Liver (tissue), 9 donors: ENCODE results near the gene NKAIN2. TPM values are rescaled to one million over a fixed set of nuclear protein-coding genes. Genes with fewer than 3 reads are reported as not detected.

Experiments used
- DNase-seq: peaks from one replicate; pipeline ENCODE4 v3.0.0-alpha.2; 2017; ENCODE audit warnings: low spot score
- H3K27ac ChIP-seq, 2 donors: one replicate each; pipeline ENCODE4 v1.7.0; 2013; ENCODE audit warnings: inconsistent platforms in 2 of 2, low read length in 2 of 2, control low read depth in 1 of 2, low read depth in 1 of 2, mild to moderate bottlenecking in 1 of 2
- H3K27me3 ChIP-seq, 4 donors: one replicate each; pipeline versions ENCODE4 v1.6.1 to v1.7.0; 2013; ENCODE audit warnings: low read length in 3 of 4, inconsistent platforms in 1 of 4, mild to moderate bottlenecking in 1 of 4, moderate library complexity in 1 of 4; ENCODE audit not compliant: control insufficient read depth in 4 of 4, insufficient read depth in 4 of 4
- H3K36me3 ChIP-seq, 4 donors: one replicate each; pipeline versions ENCODE4 v1.6.1 to v1.7.0; 2013; ENCODE audit warnings: low read length in 3 of 4, mild to moderate bottlenecking in 3 of 4, low read depth in 1 of 4, moderate library complexity in 1 of 4; ENCODE audit not compliant: control insufficient read depth in 4 of 4, insufficient read depth in 3 of 4
- H3K4me1 ChIP-seq, 4 donors: one replicate each; pipeline versions ENCODE4 v1.6.1 to v1.7.0; 2013; ENCODE audit warnings: low read length in 3 of 4, mild to moderate bottlenecking in 3 of 4, moderate library complexity in 1 of 4; ENCODE audit not compliant: control insufficient read depth in 4 of 4, insufficient read depth in 4 of 4
- H3K4me3 ChIP-seq, 3 donors: one replicate each; pipeline versions ENCODE4 v1.6.1 to v1.7.0; 2013; ENCODE audit warnings: low read length in 3 of 3, control low read depth in 1 of 3, low read depth in 1 of 3, mild to moderate bottlenecking in 1 of 3
- H3K9ac ChIP-seq, 2 donors: one replicate each; pipeline ENCODE4 v1.7.0; 2013; ENCODE audit warnings: low read length in 2 of 2, mild to moderate bottlenecking in 2 of 2, moderate library complexity in 2 of 2, control low read depth in 1 of 2, low read depth in 1 of 2
- H3K9me3 ChIP-seq, 4 donors: one replicate each; pipeline versions ENCODE4 v1.6.1 to v1.7.0; 2013; ENCODE audit warnings: low read length in 3 of 4; ENCODE audit not compliant: control insufficient read depth in 4 of 4
- FOXA1 ChIP-seq: IDR thresholded peaks from 2 replicates; pipeline ENCODE4 v1.6.1; 2016; ENCODE audit warnings: antibody characterized with exemption
- FOXA2 ChIP-seq: IDR thresholded peaks from 2 replicates; pipeline ENCODE4 v1.6.1; 2016; ENCODE audit warnings: antibody characterized with exemption
- HNF4A ChIP-seq, 2 donors: conservative IDR thresholded peaks; 2 replicates each; pipeline ENCODE4 v1.6.1; 2016; ENCODE audit warnings: antibody characterized with exemption in 2 of 2, mild to moderate bottlenecking in 2 of 2
- HNF4G ChIP-seq: IDR thresholded peaks from 2 replicates; pipeline ENCODE4 v1.6.1; 2016; ENCODE audit warnings: antibody characterized with exemption
- JUND ChIP-seq, 2 donors: IDR thresholded peaks; 2 replicates each; pipeline ENCODE4 v1.6.1; 2016; ENCODE audit warnings: antibody characterized with exemption in 2 of 2
- NR2F2 ChIP-seq: IDR thresholded peaks from 2 replicates; pipeline ENCODE4 v1.6.1; 2016; ENCODE audit warnings: antibody characterized with exemption
- RAD21 ChIP-seq, 2 donors: IDR thresholded peaks; 2 replicates each; pipeline ENCODE4 v1.6.1; 2016; ENCODE audit warnings: antibody characterized with exemption in 2 of 2, mild to moderate bottlenecking in 2 of 2
- RXRA ChIP-seq, 2 donors: IDR thresholded peaks; 2 replicates each; pipeline ENCODE4 v1.6.1; 2017 to 2018; ENCODE audit warnings: antibody characterized with exemption in 2 of 2, mild to moderate bottlenecking in 1 of 2
- SP1 ChIP-seq: IDR thresholded peaks from 2 replicates; pipeline ENCODE4 v1.6.1; 2018; ENCODE audit warnings: antibody characterized with exemption, mild to moderate bottlenecking
- TAF1 ChIP-seq: conservative IDR thresholded peaks from 2 replicates; pipeline ENCODE4 v1.6.1; 2016; ENCODE audit warnings: antibody characterized with exemption, mild to moderate bottlenecking
- YY1 ChIP-seq: IDR thresholded peaks from 2 replicates; pipeline ENCODE4 v1.6.1; 2016; ENCODE audit warnings: antibody characterized with exemption, mild to moderate bottlenecking
- WGBS: extraction: QIAGEN DNeasy Blood & Tissue Kit; methylation state at CpG from one replicate; pipeline ENCODE4 v1.1.7; 2013; 5-methylcytosine and 5-hydroxymethylcytosine counted together
- polyA plus RNA-seq, 2 donors: library from polyadenylated mRNA; stranded (reverse) in 1 of 2; unstranded in 1 of 2; fragments of 200-250 nt in 1 of 2; fragments of >200 nt in 1 of 2; fragmentation: Nextera tagmentation in 1 of 2; extraction: Ambion mirVana in 1 of 2; gene quantifications; one replicate each; pipeline versions ENCODE4 v1.2.1 to v1.2.3, GENCODE V29; 2013 to 2015
- total RNA-seq, 2 donors: library from RNA; depleted of rRNA; stranded (reverse); fragments of >200 nt; gene quantifications; one replicate each; pipeline ENCODE4 v1.2.3, GENCODE V29; 2014
- TF ChIP-seq, protein P1 (sequence below): fragments of 150-350 bp; IDR thresholded peaks from 2 replicates; pipeline ENCODE4 v1.5.1; 2017; ENCODE audit warnings: improper control_type of control experiment, low read depth, low read length; ENCODE audit not compliant: missing input control
- TF ChIP-seq, protein P2 (sequence below): IDR thresholded peaks from 2 replicates; pipeline ENCODE4 v1.6.1; 2016; ENCODE audit warnings: antibody characterized with exemption
- TF ChIP-seq, protein P3 (sequence below): IDR thresholded peaks from 2 replicates; pipeline ENCODE4 v1.6.1; 2016; ENCODE audit warnings: antibody characterized with exemption
- TF ChIP-seq, protein P4 (sequence below): IDR thresholded peaks from 2 replicates; pipeline ENCODE4 v1.6.1; 2016; ENCODE audit warnings: antibody characterized with exemption, mild to moderate bottlenecking
- donor health status: healthy.
- donor health status: healthy.
- donor health status: healthy.
- donor health status: healthy.
- donor health status: healthy.

NKAIN2 gene
- total and polyA plus RNA-seq, 4 donors: 0.05 to 0.14 TPM; not detected in 2

DNA sequence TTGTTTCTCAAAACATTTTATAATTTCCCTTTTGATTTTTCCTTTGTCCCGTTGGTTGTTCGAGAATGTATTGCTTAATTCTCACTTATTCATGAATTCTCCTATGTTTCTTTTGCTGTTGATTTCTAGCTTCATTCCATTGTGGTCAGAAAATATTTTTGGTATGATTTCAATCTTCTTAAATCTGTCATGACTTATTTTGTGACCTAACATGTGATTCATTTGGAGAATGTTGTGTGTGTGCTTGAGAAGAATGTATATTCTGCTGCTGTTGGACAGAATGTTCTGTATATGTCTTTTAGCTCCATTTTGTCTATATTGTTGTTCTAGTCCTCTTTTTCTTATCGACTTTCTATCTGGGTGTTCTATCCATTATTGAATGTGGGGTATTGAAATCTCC lies 872.4 kb downstream of the NKAIN2 start:
- Histone ChIP-seq H3K27ac (no peak overlapping the region), H3K4me3 (no peak overlapping the region), H3K9me3 (peaks cover 0 to 4% (median under 1%) of the 10 kb centered on the region in 4 donors), H3K36me3 (no peaks in the 10 kb centered on the region), H3K27me3 (no peaks in the 10 kb centered on the region), H3K9ac (no peak overlapping the region), H3K4me1 (no peaks in the 10 kb centered on the region)
- 78% methylated on average over 3 of the region's 3 CpGs for WGBS
- DNase-seq: no peak
- TF ChIP-seq TAF1 (no peak), RXRA (IDR thresholded peaks at IDR 0.05) (no peak), JUND (IDR thresholded peaks at IDR 0.05) (no peak), FOXA2 (no peak), FOXA1 (no peak), HNF4G (no peak), HNF4A (conservative IDR thresholded peaks at IDR 0.05) (no peak), SP1 (no peak)
- TF ChIP-seq, protein P1, sequence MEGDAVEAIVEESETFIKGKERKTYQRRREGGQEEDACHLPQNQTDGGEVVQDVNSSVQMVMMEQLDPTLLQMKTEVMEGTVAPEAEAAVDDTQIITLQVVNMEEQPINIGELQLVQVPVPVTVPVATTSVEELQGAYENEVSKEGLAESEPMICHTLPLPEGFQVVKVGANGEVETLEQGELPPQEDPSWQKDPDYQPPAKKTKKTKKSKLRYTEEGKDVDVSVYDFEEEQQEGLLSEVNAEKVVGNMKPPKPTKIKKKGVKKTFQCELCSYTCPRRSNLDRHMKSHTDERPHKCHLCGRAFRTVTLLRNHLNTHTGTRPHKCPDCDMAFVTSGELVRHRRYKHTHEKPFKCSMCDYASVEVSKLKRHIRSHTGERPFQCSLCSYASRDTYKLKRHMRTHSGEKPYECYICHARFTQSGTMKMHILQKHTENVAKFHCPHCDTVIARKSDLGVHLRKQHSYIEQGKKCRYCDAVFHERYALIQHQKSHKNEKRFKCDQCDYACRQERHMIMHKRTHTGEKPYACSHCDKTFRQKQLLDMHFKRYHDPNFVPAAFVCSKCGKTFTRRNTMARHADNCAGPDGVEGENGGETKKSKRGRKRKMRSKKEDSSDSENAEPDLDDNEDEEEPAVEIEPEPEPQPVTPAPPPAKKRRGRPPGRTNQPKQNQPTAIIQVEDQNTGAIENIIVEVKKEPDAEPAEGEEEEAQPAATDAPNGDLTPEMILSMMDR: no peak

DNA sequence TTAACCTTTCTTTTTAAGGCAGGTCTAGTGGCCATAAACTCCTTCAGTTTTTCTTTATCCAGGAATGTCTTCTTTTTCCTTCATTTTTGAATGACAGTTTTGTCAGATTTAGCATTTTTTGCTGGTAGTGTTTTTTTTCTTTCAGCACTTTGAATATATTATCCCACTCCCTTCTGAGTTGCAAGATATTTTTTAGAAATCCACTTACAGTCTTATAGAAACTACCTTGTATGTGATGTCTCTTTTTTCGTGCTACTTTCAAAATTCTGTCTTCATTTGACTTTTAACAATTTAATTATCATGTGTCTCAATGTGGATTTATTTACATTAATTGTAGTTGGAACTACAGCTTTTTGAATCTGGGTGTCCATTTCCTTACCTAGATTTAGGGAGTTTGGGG lies 874.2 kb downstream of the NKAIN2 start:
- TF ChIP-seq RXRA (IDR thresholded peaks at IDR 0.05): no peak
- no peak for TF ChIP-seq FOXA2
- TF ChIP-seq JUND (IDR thresholded peaks at IDR 0.05): no peak
- no peak for TF ChIP-seq FOXA1
- TF ChIP-seq RAD21 (IDR thresholded peaks at IDR 0.05): no peak
- TF ChIP-seq, protein P1: no peak
- TF ChIP-seq, protein P2, sequence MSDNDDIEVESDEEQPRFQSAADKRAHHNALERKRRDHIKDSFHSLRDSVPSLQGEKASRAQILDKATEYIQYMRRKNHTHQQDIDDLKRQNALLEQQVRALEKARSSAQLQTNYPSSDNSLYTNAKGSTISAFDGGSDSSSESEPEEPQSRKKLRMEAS: no peak
- TF ChIP-seq, protein P3, sequence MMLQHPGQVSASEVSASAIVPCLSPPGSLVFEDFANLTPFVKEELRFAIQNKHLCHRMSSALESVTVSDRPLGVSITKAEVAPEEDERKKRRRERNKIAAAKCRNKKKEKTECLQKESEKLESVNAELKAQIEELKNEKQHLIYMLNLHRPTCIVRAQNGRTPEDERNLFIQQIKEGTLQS: no peak
- no peak for TF ChIP-seq NR2F2
- no peak for TF ChIP-seq SP1
- TF ChIP-seq, protein P4, sequence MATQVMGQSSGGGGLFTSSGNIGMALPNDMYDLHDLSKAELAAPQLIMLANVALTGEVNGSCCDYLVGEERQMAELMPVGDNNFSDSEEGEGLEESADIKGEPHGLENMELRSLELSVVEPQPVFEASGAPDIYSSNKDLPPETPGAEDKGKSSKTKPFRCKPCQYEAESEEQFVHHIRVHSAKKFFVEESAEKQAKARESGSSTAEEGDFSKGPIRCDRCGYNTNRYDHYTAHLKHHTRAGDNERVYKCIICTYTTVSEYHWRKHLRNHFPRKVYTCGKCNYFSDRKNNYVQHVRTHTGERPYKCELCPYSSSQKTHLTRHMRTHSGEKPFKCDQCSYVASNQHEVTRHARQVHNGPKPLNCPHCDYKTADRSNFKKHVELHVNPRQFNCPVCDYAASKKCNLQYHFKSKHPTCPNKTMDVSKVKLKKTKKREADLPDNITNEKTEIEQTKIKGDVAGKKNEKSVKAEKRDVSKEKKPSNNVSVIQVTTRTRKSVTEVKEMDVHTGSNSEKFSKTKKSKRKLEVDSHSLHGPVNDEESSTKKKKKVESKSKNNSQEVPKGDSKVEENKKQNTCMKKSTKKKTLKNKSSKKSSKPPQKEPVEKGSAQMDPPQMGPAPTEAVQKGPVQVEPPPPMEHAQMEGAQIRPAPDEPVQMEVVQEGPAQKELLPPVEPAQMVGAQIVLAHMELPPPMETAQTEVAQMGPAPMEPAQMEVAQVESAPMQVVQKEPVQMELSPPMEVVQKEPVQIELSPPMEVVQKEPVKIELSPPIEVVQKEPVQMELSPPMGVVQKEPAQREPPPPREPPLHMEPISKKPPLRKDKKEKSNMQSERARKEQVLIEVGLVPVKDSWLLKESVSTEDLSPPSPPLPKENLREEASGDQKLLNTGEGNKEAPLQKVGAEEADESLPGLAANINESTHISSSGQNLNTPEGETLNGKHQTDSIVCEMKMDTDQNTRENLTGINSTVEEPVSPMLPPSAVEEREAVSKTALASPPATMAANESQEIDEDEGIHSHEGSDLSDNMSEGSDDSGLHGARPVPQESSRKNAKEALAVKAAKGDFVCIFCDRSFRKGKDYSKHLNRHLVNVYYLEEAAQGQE: no peak
- TF ChIP-seq YY1: no peak
- TF ChIP-seq TAF1: no peak
- WGBS: 39% methylated on average over 1 of the region's 1 CpG
- no peaks in the 10 kb centered on the region for H3K36me3 ChIP-seq
- H3K4me1 ChIP-seq: no peaks in the 10 kb centered on the region
- no peak overlapping the region for H3K9ac ChIP-seq
- no peak for DNase-seq
- H3K27me3 ChIP-seq: no peaks in the 10 kb centered on the region
- peaks cover 0 to 4% (median under 1%) of the 10 kb centered on the region in 4 donors for H3K9me3 ChIP-seq
- H3K27ac ChIP-seq: no peak overlapping the region
- no peak overlapping the region for H3K4me3 ChIP-seq
